Naive B cell (primary cell): ENCODE results near the gene HSF5. TPM values are rescaled to one million over a fixed set of nuclear protein-coding genes. Genes with fewer than 3 reads are reported as not detected.

Experiments
- polyA plus RNA-seq, 6 donors: library from polyadenylated mRNA; unstranded; fragments of 300-500 nt; fragmentation: Illumina TruSeq; gene quantifications; one replicate each; pipeline ENCODE4 v1.2.3, GENCODE V29; 2021; ENCODE audit warnings: low read depth in 6 of 6

HSF5 gene
- polyA plus RNA-seq, 6 donors from 2014 or later, result 1.3 to 4.6 (median 3.1) TPM

Other genes with a start within 250 kb of the HSF5 start
- gene LPO, start 249.8 kb downstream of the HSF5 start, polyA plus RNA-seq, result not detected
- gene MPO, start 207.5 kb downstream of the HSF5 start, polyA plus RNA-seq, result under 1 TPM in 2 of 6 donors, not detected in 4; 0.12 to 0.29 TPM
- under 1 TPM in 4 of 6 donors, not detected in 2; 0.03 to 0.58 (median 0.38) TPM for gene TSPOAP1, start 159.6 kb downstream of the HSF5 start, polyA plus RNA-seq
- 100 to 1,000 TPM in 4 of 6 donors, 10 to 100 TPM in 2; 77.4 to 128 (median 110) TPM for gene SUPT4H1, start 136.2 kb downstream of the HSF5 start, polyA plus RNA-seq
- 1 to 10 TPM in 1 of 6 donors, under 1 TPM in 5; 0.28 to 1.2 (median 0.56) TPM for gene RNF43, start 70.9 kb downstream of the HSF5 start, polyA plus RNA-seq
- gene MTMR4, start 26.2 kb upstream of the HSF5 start, polyA plus RNA-seq, result 10 to 100 TPM; 12.9 to 35.7 (median 30.4) TPM
- gene TEX14, start 203.6 kb upstream of the HSF5 start, polyA plus RNA-seq, result 1 to 10 TPM in 1 of 6 donors, under 1 TPM in 2, not detected in 3; 0.26 to 1.0 (median 0.44) TPM
- 10 to 100 TPM; 44.9 to 96.2 (median 53.0) TPM for gene RAD51C, start 204.2 kb upstream of the HSF5 start, polyA plus RNA-seq